Activated T-cell treated with anti-CD3 and anti-CD28 coated beads for 24 hours (primary cell): ENCODE data around the gene ACSL1.
"Not testable (repeated sequence)": the region's sequence is repeated elsewhere in the genome, so short reads cannot be mapped to it uniquely, and the experiment has no call there.

Experiments
- DNase-seq: peaks from one replicate; pipeline ENCODE4 v3.0.0-alpha.2; 2020; ENCODE audit warnings: low read depth

ACSL1 gene

GRCh38 chr4:184825896-184826690 is at the start of gene ACSL1:
Gene ACSL1 (minus strand): TSS chr4:184825968. CDS start chr4:184803514, 22,454 bp downstream.
- DNase-seq = peak; percentile 69

- DNase-seq = no peak
Observed at GRCh38 chr4:184873054-184873453, 47.3 kb upstream of the ACSL1 start.

- DNase-seq = no peak
Observed at GRCh38 chr4:184870718-184871117, 45.0 kb upstream of the ACSL1 start.

GRCh38 chr4:184868623-184869022 is 42.9 kb upstream of the ACSL1 start:
- no peak for DNase-seq

- DNase-seq = no peak
Observed at GRCh38 chr4:184863916-184864315, 38.1 kb upstream of the ACSL1 start.

GRCh38 chr4:184861047-184861446 is 35.3 kb upstream of the ACSL1 start:
- no peak for DNase-seq

- no peak for DNase-seq
Observed at GRCh38 chr4:184860018-184860779, 34.4 kb upstream of the ACSL1 start.

GRCh38 chr4:184857441-184858121 is 31.8 kb upstream of the ACSL1 start:
- DNase-seq = no peak

GRCh38 chr4:184856277-184856609 is 30.5 kb upstream of the ACSL1 start:
- no peak for DNase-seq

GRCh38 chr4:184854673-184855072 is 28.9 kb upstream of the ACSL1 start:
- DNase-seq = no peak

- DNase-seq = no peak
Observed at GRCh38 chr4:184853436-184853835, 27.7 kb upstream of the ACSL1 start.

GRCh38 chr4:184851886-184852285 is 26.1 kb upstream of the ACSL1 start:
- no peak for DNase-seq

- DNase-seq = no peak
Observed at GRCh38 chr4:184851200-184851541, 25.4 kb upstream of the ACSL1 start.

GRCh38 chr4:184850431-184851199 is 24.8 kb upstream of the ACSL1 start:
- DNase-seq = no peak

GRCh38 chr4:184850018-184850417 is 24.2 kb upstream of the ACSL1 start:
- no peak for DNase-seq

- DNase-seq = no peak
Observed at GRCh38 chr4:184849185-184849584, 23.4 kb upstream of the ACSL1 start.

- DNase-seq = no peak
Observed at GRCh38 chr4:184848510-184848909, 22.7 kb upstream of the ACSL1 start.

GRCh38 chr4:184846531-184846930 is 20.8 kb upstream of the ACSL1 start:
- no peak for DNase-seq

GRCh38 chr4:184845367-184846021 is 19.7 kb upstream of the ACSL1 start:
- no peak for DNase-seq

- DNase-seq = no peak
Observed at GRCh38 chr4:184844742-184845141, 19.0 kb upstream of the ACSL1 start.

GRCh38 chr4:184843984-184844554 is 18.3 kb upstream of the ACSL1 start:
- peak; percentile 4 for DNase-seq

- DNase-seq = not testable (repeated sequence)
Observed at GRCh38 chr4:184839075-184839399, 13.3 kb upstream of the ACSL1 start.
